ENCODE data around the gene LRP1B.

GRCh38 chr2:141519906-141520305 lies 610.9 kb downstream of the LRP1B start:
- no peak for TF ChIP-seq EZH2 (IDR thresholded peaks at IDR 0.05; ENCODE audit: insufficient read depth, poor library complexity, severe bottlenecking)
- no peak for TF ChIP-seq EZH2phosphoT487 (IDR thresholded peaks at IDR 0.05; ENCODE audit: insufficient read depth, low read depth)
